H9 (cell line): ENCODE results near the gene RIPOR1. TPM values are rescaled to one million over a fixed set of nuclear protein-coding genes. Genes with fewer than 3 reads are reported as not detected.

Experiments
- DNase-seq: peaks from one replicate; pipeline ENCODE4 v3.0.0-alpha.2; 2017
- H2AFZ ChIP-seq: one replicate; pipeline ENCODE4 v1.6.1; 2013; ENCODE audit warnings: mild to moderate bottlenecking, low read length, control low read depth, moderate library complexity
- H2AK5ac ChIP-seq: 2 replicates; pipeline ENCODE4 v1.6.1; 2013; ENCODE audit warnings: low read length, control low read depth, mixed read lengths; ENCODE audit not compliant: insufficient read length
- H2BK120ac ChIP-seq: one replicate; pipeline ENCODE4 v1.6.1; 2013; ENCODE audit warnings: low read depth, mild to moderate bottlenecking, low read length, control low read depth, inconsistent platforms; ENCODE audit not compliant: poor library complexity, severe bottlenecking
- H2BK12ac ChIP-seq: 2 replicates; pipeline ENCODE4 v1.6.1; 2013; ENCODE audit warnings: low read length, control low read depth, mixed read lengths, low read depth; ENCODE audit not compliant: insufficient read length
- H2BK15ac ChIP-seq: 2 replicates; pipeline ENCODE4 v1.6.1; 2013; ENCODE audit warnings: low read depth, low read length, control low read depth
- H2BK20ac ChIP-seq: one replicate; pipeline ENCODE4 v1.6.1; 2013; ENCODE audit warnings: low read depth, mild to moderate bottlenecking, low read length, control low read depth, inconsistent platforms; ENCODE audit not compliant: poor library complexity, severe bottlenecking
- H2BK5ac ChIP-seq: 2 replicates; pipeline ENCODE4 v1.6.1; 2013; ENCODE audit warnings: low read length, control low read depth, mixed read lengths; ENCODE audit not compliant: insufficient read length
- H3K14ac ChIP-seq: 2 replicates; pipeline ENCODE4 v1.6.1; 2013; ENCODE audit warnings: low read length, control low read depth; ENCODE audit not compliant: insufficient read depth
- H3K18ac ChIP-seq: 2 replicates; pipeline ENCODE4 v1.6.1; 2013; ENCODE audit warnings: low read depth, mild to moderate bottlenecking, mixed read lengths, low read length, control low read depth; ENCODE audit not compliant: insufficient read length
- H3K23ac ChIP-seq: 2 replicates; pipeline ENCODE4 v1.6.1; 2013; ENCODE audit warnings: low read length, control low read depth, mixed read lengths, low read depth; ENCODE audit not compliant: insufficient read length
- H3K23me2 ChIP-seq: 2 replicates; pipeline ENCODE4 v1.6.1; 2013; ENCODE audit warnings: low read depth, mild to moderate bottlenecking, mixed read lengths, low read length, control low read depth; ENCODE audit not compliant: insufficient read length, poor library complexity, severe bottlenecking
- H3K27ac ChIP-seq: 2 replicates; pipeline ENCODE4 v1.5.1; 2013; ENCODE audit warnings: low read length, control low read depth, mixed read lengths, low read depth; ENCODE audit not compliant: insufficient read length
- H3K27me3 ChIP-seq: 2 replicates; pipeline ENCODE4 v1.6.1; 2013; ENCODE audit warnings: low read length, control low read depth, inconsistent platforms; ENCODE audit not compliant: insufficient read depth
- H3K4ac ChIP-seq: 2 replicates; pipeline ENCODE4 v1.6.1; 2013; ENCODE audit warnings: low read depth, mild to moderate bottlenecking, control low read depth, inconsistent platforms, low read length, moderate library complexity
- H3K4me1 ChIP-seq: 2 replicates; pipeline ENCODE4 v1.6.1; 2013; ENCODE audit warnings: low read length, control low read depth, inconsistent platforms; ENCODE audit not compliant: insufficient read depth
- H3K4me2 ChIP-seq: 2 replicates; pipeline ENCODE4 v1.6.1; 2013; ENCODE audit warnings: low read length, control low read depth, mixed read lengths; ENCODE audit not compliant: insufficient read length, insufficient read depth
- H3K56ac ChIP-seq: 2 replicates; pipeline ENCODE4 v1.6.1; 2013; ENCODE audit warnings: low read depth, mild to moderate bottlenecking, mixed read lengths, low read length, control low read depth; ENCODE audit not compliant: insufficient read length
- H3K79me1 ChIP-seq: 2 replicates; pipeline ENCODE4 v1.6.1; 2013; ENCODE audit warnings: low read depth, mild to moderate bottlenecking, moderate library complexity, low read length, control low read depth, inconsistent platforms; ENCODE audit not compliant: insufficient read depth, poor library complexity, severe bottlenecking
- H3K79me2 ChIP-seq: 2 replicates; pipeline ENCODE4 v1.6.1; 2013; ENCODE audit warnings: low read length, control low read depth, inconsistent platforms; ENCODE audit not compliant: insufficient read depth
- H3K9ac ChIP-seq: 2 replicates; pipeline ENCODE4 v1.6.1; 2013; ENCODE audit warnings: low read length, control low read depth, mixed read lengths; ENCODE audit not compliant: insufficient read length; ENCODE audit errors: extremely low read depth
- H3K9me3 ChIP-seq: one replicate; pipeline ENCODE4 v1.6.1; 2013; ENCODE audit warnings: low read depth, low read length, inconsistent platforms; ENCODE audit not compliant: control insufficient read depth
- H3T11ph ChIP-seq: one replicate; pipeline ENCODE4 v1.6.1; 2013; ENCODE audit warnings: mild to moderate bottlenecking, low read length, control low read depth, inconsistent platforms
- H4K20me1 ChIP-seq: one replicate; pipeline ENCODE4 v1.6.1; 2013; ENCODE audit not compliant: control insufficient read depth, insufficient read length, insufficient read depth
- H4K5ac ChIP-seq: 2 replicates; pipeline ENCODE4 v1.6.1; 2013; ENCODE audit warnings: low read depth, mild to moderate bottlenecking, mixed read lengths, low read length, control low read depth; ENCODE audit not compliant: insufficient read length
- H4K8ac ChIP-seq: replicated peaks from 2 replicates; pipeline ENCODE4 v1.6.1; 2013; ENCODE audit warnings: low read length, control low read depth, mixed read lengths, low read depth; ENCODE audit not compliant: insufficient read length
- H4K91ac ChIP-seq: 2 replicates; pipeline ENCODE4 v1.6.1; 2013; ENCODE audit warnings: low read depth, mild to moderate bottlenecking, moderate library complexity, mixed read lengths, low read length, control low read depth; ENCODE audit not compliant: insufficient read length
- H3K27ac Mint-ChIP-seq, 3 experiments: 2 replicates in 2 of 3; 3 replicates in 1 of 3; pipeline ENCODE4 v1.8.0; 2020 to 2021; ENCODE audit warnings: mixed read lengths in 3 of 3, mild to moderate bottlenecking in 1 of 3, moderate library complexity in 1 of 3
- H3K27me3 Mint-ChIP-seq: 2 replicates; pipeline ENCODE4 v1.8.0; 2021; ENCODE audit warnings: low read depth, mild to moderate bottlenecking, moderate library complexity, mixed read lengths
- H3K36me3 Mint-ChIP-seq, 3 experiments: 2 replicates in 2 of 3; 3 replicates in 1 of 3; pipeline ENCODE4 v1.8.0; 2020 to 2021; ENCODE audit warnings: low read depth in 3 of 3, mixed read lengths in 3 of 3; ENCODE audit not compliant: insufficient read depth in 1 of 3
- H3K4me1 Mint-ChIP-seq, 2 experiments: 2 replicates each; pipeline ENCODE4 v1.8.0; 2020; ENCODE audit warnings: mixed read lengths in 2 of 2
- H3K4me3 Mint-ChIP-seq, 2 experiments: 2 replicates in 1 of 2; 3 replicates in 1 of 2; pipeline ENCODE4 v1.8.0; 2020 to 2021; ENCODE audit warnings: mild to moderate bottlenecking in 2 of 2, mixed read lengths in 2 of 2, moderate library complexity in 1 of 2
- H3K9me3 Mint-ChIP-seq, 2 experiments: 2 replicates in 1 of 2; 3 replicates in 1 of 2; pipeline ENCODE4 v1.8.0; 2020; ENCODE audit warnings: mild to moderate bottlenecking in 2 of 2, mixed read lengths in 2 of 2, moderate library complexity in 1 of 2
- WGBS: extraction: QIAGEN DNeasy Blood & Tissue Kit; methylation state at CpG from one replicate; pipeline ENCODE4 v1.1.7; 2013; ENCODE audit warnings: missing lambda C conversion rate, low lambda C conversion rate, mixed read lengths; ENCODE audit not compliant: insufficient read length; ENCODE audit errors: extremely low coverage; 5-methylcytosine and 5-hydroxymethylcytosine counted together
- total RNA-seq: library from RNA; stranded (reverse); gene quantifications from 2 replicates; pipeline ENCODE4 v1.2.1, GENCODE V29; 2021
- TF ChIP-seq, protein P1 (sequence below): fragments of 200-600 bp; sonication (generic); conservative IDR thresholded peaks from 3 replicates; pipeline ENCODE4 v1.8.0; 2021; ENCODE audit warnings: antibody characterized with exemption, mild to moderate bottlenecking

The RIPOR1 gene
- total RNA-seq, 1 experiment from 2014 or later, result 14.3 TPM

GRCh38 chr16:67593288-67593687 is 64.7 kb downstream of the RIPOR1 start:
- Mint-ChIP-seq H3K36me3 (peaks cover under 1 to 21% (median 13%) of the 10 kb centered on the region in 3 experiments; a peak in 6 of 7 replicates), H3K27ac (peak overlapping the region; percentile 55 to 93 (median 56); a peak in 6 of 7 replicates), H3K4me3 (peak overlapping the region; percentile 39 to 66), H3K9me3 (no peaks in the 10 kb centered on the region), H3K4me1 (peaks cover 41 to 57% of the 10 kb centered on the region in 2 experiments), H3K27me3 (no peaks in the 10 kb centered on the region)
- DNase-seq, result no peak
- H3K4me2 ChIP-seq, result peak overlapping the region; percentile 44
- H2BK120ac ChIP-seq, result no peak overlapping the region
- H2AK5ac ChIP-seq, result no peak overlapping the region
- no peak overlapping the region for H3K9ac ChIP-seq
- no peak overlapping the region for H3K14ac ChIP-seq
- H2BK15ac ChIP-seq, result no peak overlapping the region
- H2BK20ac ChIP-seq, result no peak overlapping the region
- no peak overlapping the region for H3K4ac ChIP-seq
- no peak overlapping the region for H4K5ac ChIP-seq
- H3K79me2 ChIP-seq, result peaks cover 6% of the 10 kb centered on the region; the same call in 1 of the 2 replicates
- H4K8ac ChIP-seq, result no peak overlapping the region
- H4K91ac ChIP-seq, result no peak overlapping the region
- TF ChIP-seq, protein P1, sequence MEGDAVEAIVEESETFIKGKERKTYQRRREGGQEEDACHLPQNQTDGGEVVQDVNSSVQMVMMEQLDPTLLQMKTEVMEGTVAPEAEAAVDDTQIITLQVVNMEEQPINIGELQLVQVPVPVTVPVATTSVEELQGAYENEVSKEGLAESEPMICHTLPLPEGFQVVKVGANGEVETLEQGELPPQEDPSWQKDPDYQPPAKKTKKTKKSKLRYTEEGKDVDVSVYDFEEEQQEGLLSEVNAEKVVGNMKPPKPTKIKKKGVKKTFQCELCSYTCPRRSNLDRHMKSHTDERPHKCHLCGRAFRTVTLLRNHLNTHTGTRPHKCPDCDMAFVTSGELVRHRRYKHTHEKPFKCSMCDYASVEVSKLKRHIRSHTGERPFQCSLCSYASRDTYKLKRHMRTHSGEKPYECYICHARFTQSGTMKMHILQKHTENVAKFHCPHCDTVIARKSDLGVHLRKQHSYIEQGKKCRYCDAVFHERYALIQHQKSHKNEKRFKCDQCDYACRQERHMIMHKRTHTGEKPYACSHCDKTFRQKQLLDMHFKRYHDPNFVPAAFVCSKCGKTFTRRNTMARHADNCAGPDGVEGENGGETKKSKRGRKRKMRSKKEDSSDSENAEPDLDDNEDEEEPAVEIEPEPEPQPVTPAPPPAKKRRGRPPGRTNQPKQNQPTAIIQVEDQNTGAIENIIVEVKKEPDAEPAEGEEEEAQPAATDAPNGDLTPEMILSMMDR, result no peak
- H3K23me2 ChIP-seq, result no peaks in the 10 kb centered on the region
- H2BK12ac ChIP-seq, result no peak overlapping the region
- no peak overlapping the region for H3K27ac ChIP-seq
- no peak overlapping the region for H3T11ph ChIP-seq
- no peaks in the 10 kb centered on the region for H3K27me3 ChIP-seq
- H3K9me3 ChIP-seq, result no peaks in the 10 kb centered on the region
- no peak overlapping the region for H3K56ac ChIP-seq
- H3K4me1 ChIP-seq, result peaks cover 9% of the 10 kb centered on the region
- no peak overlapping the region for H3K23ac ChIP-seq
- no peaks in the 10 kb centered on the region for H4K20me1 ChIP-seq
- no CpG with 5 or more reads among the region's 4 CpGs for WGBS
- H2AFZ ChIP-seq, result no peak overlapping the region
- peaks cover 2% of the 10 kb centered on the region for H3K79me1 ChIP-seq
- H3K18ac ChIP-seq, result no peak overlapping the region
- no peak overlapping the region for H2BK5ac ChIP-seq
